Tibial artery (tissue), 4 donors: ENCODE results near the gene SCAPER.
"Not testable (repeated sequence)": the region's sequence is repeated elsewhere in the genome, so short reads cannot be mapped to it uniquely, and the experiment has no call there.

Experiments
- DNase-seq, 2 donors: peaks; one replicate each; pipeline ENCODE4 v3.0.0-alpha.2; 2019
- H3K27ac ChIP-seq, 2 donors: fragments of 200-600 bp; sonication (generic) in 1 of 2; 1 replicate in 1 of 2; 2 replicates in 1 of 2; pipeline ENCODE4 v1.5.1; 2018 to 2019; ENCODE audit warnings: mild to moderate bottlenecking in 1 of 2
- H3K27me3 ChIP-seq, 2 donors: fragments of 200-600 bp; sonication (generic) in 1 of 2; one replicate each; pipeline versions ENCODE4 v1.5.1 to v1.6.0; 2016 to 2019
- H3K36me3 ChIP-seq, 3 donors: fragments of 200-600 bp; sonication (generic) in 2 of 3; one replicate each; pipeline ENCODE4 v1.5.1; 2016 to 2019; ENCODE audit warnings: mild to moderate bottlenecking in 2 of 3
- H3K4me1 ChIP-seq, 4 donors: fragments of 200-600 bp; sonication (generic) in 2 of 4; 1 replicate in 3 of 4; 2 replicates in 1 of 4; pipeline ENCODE4 v1.5.1; 2016 to 2019
- H3K4me3 ChIP-seq, 2 donors: fragments of 200-600 bp; sonication (generic) in 1 of 2; 1 replicate in 1 of 2; 2 replicates in 1 of 2; pipeline ENCODE4 v1.5.1; 2018 to 2019; ENCODE audit warnings: mild to moderate bottlenecking in 2 of 2
- H3K9me3 ChIP-seq, 3 donors: fragments of 200-600 bp; sonication (generic) in 1 of 3; one replicate each; pipeline ENCODE4 v1.5.1; 2016 to 2019
- intact Hi-C: fragments of 100-400 bp; cut with DNase I; formaldehyde crosslinking; loops from one replicate; pipeline ENCODE4 v1.15.0; 2023; ENCODE audit warnings: low total_unique reads
- TF ChIP-seq, protein P1 (sequence below), 2 experiments: fragments of 200-600 bp in 1 of 2; fragments of 450-650 bp in 1 of 2; IDR thresholded peaks; one replicate each; pipeline ENCODE4 v1.5.1; 2017 to 2019; ENCODE audit warnings: antibody characterized with exemption in 2 of 2, mild to moderate bottlenecking in 1 of 2, moderate library complexity in 1 of 2

SCAPER gene

GRCh38 chr15:76752549-76752948 is 152.6 kb downstream of the SCAPER start:
- H3K36me3 ChIP-seq: peaks cover 8 to 22% (median 19%) of the 10 kb centered on the region in 3 donors
- no peaks in the 10 kb centered on the region for H3K27me3 ChIP-seq
- TF ChIP-seq, protein P1, sequence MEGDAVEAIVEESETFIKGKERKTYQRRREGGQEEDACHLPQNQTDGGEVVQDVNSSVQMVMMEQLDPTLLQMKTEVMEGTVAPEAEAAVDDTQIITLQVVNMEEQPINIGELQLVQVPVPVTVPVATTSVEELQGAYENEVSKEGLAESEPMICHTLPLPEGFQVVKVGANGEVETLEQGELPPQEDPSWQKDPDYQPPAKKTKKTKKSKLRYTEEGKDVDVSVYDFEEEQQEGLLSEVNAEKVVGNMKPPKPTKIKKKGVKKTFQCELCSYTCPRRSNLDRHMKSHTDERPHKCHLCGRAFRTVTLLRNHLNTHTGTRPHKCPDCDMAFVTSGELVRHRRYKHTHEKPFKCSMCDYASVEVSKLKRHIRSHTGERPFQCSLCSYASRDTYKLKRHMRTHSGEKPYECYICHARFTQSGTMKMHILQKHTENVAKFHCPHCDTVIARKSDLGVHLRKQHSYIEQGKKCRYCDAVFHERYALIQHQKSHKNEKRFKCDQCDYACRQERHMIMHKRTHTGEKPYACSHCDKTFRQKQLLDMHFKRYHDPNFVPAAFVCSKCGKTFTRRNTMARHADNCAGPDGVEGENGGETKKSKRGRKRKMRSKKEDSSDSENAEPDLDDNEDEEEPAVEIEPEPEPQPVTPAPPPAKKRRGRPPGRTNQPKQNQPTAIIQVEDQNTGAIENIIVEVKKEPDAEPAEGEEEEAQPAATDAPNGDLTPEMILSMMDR (IDR thresholded peaks at IDR 0.05): no peak
- no peak overlapping the region for H3K27ac ChIP-seq
- H3K4me3 ChIP-seq: no peak overlapping the region
- H3K9me3 ChIP-seq: no peaks in the 10 kb centered on the region
- intact Hi-C loops: no loop called here
- DNase-seq: no peak
- no peaks in the 10 kb centered on the region for H3K4me1 ChIP-seq

DNA sequence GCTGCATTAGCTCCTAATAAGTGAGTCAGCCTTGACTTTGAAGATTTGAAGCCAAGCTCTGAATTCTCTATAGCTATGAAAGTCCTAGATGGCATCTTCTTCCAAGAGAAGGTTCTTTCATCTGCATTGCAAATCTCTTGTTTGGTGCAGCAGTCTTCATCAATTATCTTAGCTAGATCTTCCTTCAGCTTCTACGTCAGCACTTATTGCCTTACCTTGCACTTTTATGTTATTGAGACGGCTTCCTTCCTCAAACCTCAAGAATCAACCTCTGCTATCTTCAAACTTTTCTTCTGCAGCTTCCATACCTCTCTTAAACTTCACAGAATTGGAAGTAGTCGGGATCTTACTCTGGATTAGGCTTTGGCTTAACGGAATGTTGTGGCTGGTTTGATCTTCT is 167.6 kb downstream of the SCAPER start:
- TF ChIP-seq, protein P1 (IDR thresholded peaks at IDR 0.05): no peak
- H3K9me3 ChIP-seq: no peaks in the 10 kb centered on the region
- H3K4me3 ChIP-seq: no peak overlapping the region
- intact Hi-C loops: no loop called here
- no peaks in the 10 kb centered on the region for H3K27me3 ChIP-seq
- DNase-seq: no peak
- H3K27ac ChIP-seq: no peak overlapping the region
- no peaks in the 10 kb centered on the region for H3K4me1 ChIP-seq
- H3K36me3 ChIP-seq: peaks cover 17 to 44% (median 39%) of the 10 kb centered on the region in 3 donors

DNA sequence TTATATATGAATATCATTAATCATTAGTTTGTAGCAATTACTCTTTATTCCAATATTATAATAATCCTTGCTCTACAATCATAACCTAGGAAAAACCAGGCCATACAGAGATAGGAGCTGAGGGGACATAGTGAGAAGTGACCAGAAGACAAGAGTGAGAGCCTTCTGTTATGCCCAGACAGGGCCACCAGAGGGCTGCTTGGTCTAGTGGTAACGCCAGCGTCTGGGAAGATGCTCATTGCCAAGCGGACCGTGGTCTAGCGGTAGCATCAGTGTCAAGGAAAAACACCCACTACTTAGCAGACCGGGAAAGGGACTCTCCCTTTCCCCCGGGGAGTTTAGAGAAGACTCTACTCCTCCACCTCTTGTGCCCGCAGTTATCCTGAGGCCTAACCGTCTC is 172.8 kb downstream of the SCAPER start:
- H3K27ac ChIP-seq, DNase-seq, H3K27me3 ChIP-seq, H3K9me3 ChIP-seq, H3K4me3 ChIP-seq, intact Hi-C loops: not testable (repeated sequence)
- Histone ChIP-seq H3K4me1 (peaks cover 0 to 10% (median 0%) of the 10 kb centered on the region in 4 donors), H3K36me3 (peaks cover 23 to 49% (median 29%) of the 10 kb centered on the region in 3 donors)

- no peaks in the 10 kb centered on the region for H3K27me3 ChIP-seq
- TF ChIP-seq, protein P1 (IDR thresholded peaks at IDR 0.05): no peak
- no peak overlapping the region for H3K4me3 ChIP-seq
- DNase-seq: no peak
- H3K9me3 ChIP-seq: no peaks in the 10 kb centered on the region
- intact Hi-C loops: no loop called here
- H3K4me1 ChIP-seq: peaks cover 0 to 10% (median 0%) of the 10 kb centered on the region in 4 donors
- H3K36me3 ChIP-seq: peaks cover 20 to 47% (median 26%) of the 10 kb centered on the region in 3 donors
- no peak overlapping the region for H3K27ac ChIP-seq
These were observed 174.9 kb downstream of the SCAPER start for GRCh38 chr15:76730262-76730661.

DNA sequence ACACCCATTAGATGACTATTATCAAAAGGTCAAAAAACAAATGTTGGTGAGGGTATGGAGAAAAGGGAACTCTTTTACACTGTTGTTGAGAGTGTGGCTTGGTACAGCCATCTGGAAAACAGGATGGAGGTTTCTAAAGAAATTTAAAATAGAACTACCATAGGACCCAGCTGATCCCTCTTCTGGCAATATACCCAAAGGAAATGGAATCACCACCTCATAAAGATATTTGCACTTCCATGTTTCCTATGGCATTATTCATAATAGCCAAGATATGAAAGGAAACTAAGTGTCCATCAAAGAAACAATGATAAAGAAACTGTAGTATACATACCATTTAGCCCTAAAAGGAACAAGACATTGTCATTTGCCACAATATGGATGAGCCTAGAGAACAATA is 186.3 kb downstream of the SCAPER start:
- Histone ChIP-seq H3K4me1 (no peaks in the 10 kb centered on the region), H3K27me3 (no peaks in the 10 kb centered on the region), H3K4me3 (no peak overlapping the region), H3K27ac (no peak overlapping the region), H3K9me3 (peaks cover 0 to 5% (median 0%) of the 10 kb centered on the region in 3 donors), H3K36me3 (peaks cover 22 to 28% (median 24%) of the 10 kb centered on the region in 3 donors)
- intact Hi-C loops: no loop called here
- no peak for DNase-seq
- TF ChIP-seq, protein P1 (IDR thresholded peaks at IDR 0.05): no peak

GRCh38 chr15:76714950-76715349 is 190.2 kb downstream of the SCAPER start:
- H3K4me3 ChIP-seq: no peak overlapping the region
- TF ChIP-seq, protein P1 (IDR thresholded peaks at IDR 0.05): no peak
- no peak for DNase-seq
- H3K4me1 ChIP-seq: no peaks in the 10 kb centered on the region
- H3K36me3 ChIP-seq: peaks cover 22 to 28% (median 24%) of the 10 kb centered on the region in 3 donors
- no peaks in the 10 kb centered on the region for H3K27me3 ChIP-seq
- intact Hi-C loops: no loop called here
- peaks cover 0 to 5% (median 0%) of the 10 kb centered on the region in 3 donors for H3K9me3 ChIP-seq
- no peak overlapping the region for H3K27ac ChIP-seq
